ENCODE data around the gene ZNHIT2.
"Not testable (repeated sequence)": the region's sequence is repeated elsewhere in the genome, so short reads cannot be mapped to it uniquely, and the experiment has no call there.

ZNHIT2 gene

DNA sequence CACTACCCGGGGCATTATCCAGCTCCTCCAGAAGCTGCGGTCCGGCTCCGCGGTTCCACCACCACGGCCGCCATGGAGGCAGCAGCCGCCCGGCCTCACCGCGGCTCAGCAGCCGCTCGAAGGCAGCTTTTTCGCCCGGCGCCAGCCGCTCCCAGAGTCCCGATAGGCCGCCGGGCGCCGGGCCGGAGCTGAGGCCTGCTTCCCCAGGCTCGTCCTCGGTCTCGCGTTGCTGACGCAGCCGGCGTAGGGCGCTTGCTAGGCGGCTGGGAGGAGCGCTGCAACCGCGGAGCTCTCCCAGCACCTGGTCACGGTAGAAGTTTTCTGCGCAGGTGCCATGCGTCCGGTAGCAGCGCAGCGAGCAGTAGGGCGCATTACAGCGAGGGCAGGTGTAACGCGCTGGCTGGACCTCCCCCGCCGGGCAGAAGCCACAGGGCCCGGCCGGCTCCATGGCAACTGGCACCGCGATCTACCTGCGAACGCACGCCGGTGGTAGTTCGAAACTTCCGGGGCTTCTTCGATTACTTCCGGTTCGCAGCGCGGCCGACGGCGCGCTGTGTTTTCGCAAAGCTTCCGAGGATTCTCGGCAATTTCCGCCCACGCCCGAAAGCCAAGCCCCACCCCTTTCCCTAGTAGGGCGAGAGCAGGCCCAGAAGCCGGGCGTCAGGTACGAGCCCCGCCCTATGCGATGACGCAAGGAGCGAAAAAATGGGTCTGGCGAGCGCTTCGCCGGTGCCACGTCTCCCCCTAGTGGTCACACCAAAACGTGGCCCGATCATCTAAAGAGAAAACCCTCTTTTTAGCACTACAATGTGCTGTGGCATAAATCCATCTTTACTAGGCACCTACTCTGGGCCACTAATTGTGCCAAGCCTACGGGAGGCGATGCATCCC, at the start of gene ZNHIT2:
ZNHIT2 (minus strand) TSS at position 496 of the 891 bp plus-strand sequence; CDS start at position 448, 48 bp downstream.
- peak; percentile 98 for DNase-seq (ENCODE audit: low read depth, low spot score)

DNA sequence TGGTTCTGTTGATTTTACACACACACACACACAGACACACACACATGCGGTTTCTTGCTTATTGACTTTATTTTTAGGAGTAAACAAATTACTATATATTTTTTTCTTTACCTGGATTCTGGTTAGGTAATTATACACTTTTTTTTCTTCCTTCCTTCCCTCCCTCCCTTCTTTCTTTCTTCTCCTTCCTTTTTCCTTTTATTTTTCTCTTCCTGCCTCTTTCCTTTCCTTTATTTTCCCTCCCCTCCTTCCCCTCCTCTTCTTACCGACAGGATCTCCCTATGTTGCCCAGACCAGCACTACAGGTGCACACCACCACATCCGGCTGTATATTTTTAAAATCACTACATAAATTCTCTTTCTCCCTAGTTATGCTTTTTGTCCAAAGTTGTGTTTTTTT, 49.4 kb upstream of the ZNHIT2 start:
- DNase-seq (ENCODE audit: low read depth, low spot score), result no peak

DNA sequence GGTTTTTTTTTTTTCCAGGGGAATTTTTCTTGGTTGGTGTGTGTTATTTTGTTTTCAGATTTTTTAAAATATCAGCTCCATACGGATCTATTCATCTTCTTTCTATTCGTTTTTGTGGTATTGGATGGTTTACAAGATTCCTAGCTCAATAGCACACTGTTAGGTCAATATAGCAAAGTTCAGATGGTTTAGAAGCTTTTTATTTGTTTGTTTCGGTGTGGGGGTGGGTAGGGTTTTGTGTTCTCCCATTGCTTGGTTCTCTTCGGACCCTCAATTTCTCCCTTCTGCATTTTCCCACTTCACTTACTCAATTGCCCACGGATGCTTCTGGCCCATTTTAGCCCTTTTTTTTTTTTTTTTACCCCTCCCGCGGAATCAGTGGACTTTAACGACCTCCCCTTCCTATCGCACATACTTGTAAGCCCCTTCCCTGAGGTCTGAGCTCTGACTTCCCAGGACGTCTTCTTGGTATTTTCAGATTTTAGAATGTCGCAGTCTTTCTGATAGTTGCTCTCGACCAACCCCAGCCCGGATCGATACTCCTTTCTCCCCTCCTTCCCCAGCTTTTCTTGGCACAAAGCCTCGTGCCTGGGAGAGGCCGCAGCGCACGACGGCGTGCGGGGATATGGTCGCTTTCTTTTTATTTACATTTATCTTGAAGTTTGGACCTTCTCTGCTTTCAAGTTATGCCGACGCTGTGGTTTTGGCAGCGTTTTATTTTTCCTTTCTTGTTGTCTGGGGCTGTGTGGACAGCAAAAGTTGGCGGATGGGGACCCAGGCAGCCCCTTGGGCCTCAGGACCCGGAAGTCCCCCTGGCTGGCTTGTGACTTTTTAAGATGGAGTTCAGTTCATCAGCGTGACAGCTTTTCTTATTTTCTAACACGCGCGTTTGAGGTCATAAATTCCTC, 48.2 kb upstream of the ZNHIT2 start:
- no peak for DNase-seq (ENCODE audit: low read depth, low spot score)

DNA sequence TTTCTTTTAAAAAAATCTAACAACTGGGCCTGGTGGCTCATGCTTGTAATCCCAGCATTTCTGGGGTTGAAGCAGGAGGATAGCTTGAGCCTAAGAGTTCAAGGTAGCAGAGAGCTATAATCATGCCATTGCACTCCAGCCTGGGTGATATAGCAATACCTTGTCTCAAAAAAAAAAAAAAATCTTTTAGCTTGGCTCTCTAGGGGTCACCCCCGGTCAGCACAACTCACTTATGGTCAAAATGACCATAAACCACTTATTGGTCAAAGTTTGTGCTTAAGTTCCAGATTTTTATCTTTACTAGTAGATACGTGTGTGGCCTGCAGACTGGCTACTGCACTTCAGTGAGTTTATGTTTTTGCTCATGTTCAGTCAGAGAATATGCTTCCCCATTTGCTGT, 46.2 kb upstream of the ZNHIT2 start:
- DNase-seq (ENCODE audit: low read depth, low spot score), result no peak

DNA sequence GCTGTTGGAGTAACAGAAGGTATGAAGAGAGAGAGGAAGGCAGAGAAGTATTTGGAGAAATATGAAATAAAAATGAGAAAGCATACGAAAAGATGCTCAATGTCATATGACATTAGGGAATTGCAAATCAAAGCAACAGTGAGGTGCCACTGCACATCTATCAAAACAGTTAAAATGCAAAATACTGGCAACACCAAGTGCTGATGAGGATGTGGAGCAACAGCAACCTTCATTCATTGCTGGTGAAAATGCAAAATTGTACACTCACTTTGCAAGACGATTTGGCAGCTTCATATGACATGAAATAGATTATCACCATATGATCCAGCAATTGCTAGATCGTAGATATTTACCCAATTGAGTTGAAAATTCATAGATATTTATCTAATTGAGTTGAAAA, 43.1 kb upstream of the ZNHIT2 start:
- DNase-seq (ENCODE audit: low read depth, low spot score), result no peak

DNA sequence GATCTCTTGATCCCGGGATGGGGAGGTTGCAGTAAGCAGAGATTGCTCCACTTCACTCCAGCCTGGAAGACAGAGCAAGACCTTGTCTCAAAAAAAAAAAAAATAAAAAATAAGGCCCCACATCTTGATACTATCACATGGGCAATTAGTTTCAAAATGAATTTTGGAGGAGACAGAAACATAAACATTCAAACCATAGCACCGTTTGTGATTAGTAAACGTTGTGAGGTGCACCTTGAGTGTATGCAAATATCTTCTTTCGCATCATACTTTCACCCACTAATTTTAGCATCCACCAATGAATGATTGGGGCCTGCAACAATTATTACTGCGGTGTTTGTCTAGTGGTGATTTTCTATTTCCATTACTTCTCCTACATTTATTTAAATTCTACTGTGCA, 41.5 kb upstream of the ZNHIT2 start:
- DNase-seq (ENCODE audit: low read depth, low spot score), result no peak

DNA sequence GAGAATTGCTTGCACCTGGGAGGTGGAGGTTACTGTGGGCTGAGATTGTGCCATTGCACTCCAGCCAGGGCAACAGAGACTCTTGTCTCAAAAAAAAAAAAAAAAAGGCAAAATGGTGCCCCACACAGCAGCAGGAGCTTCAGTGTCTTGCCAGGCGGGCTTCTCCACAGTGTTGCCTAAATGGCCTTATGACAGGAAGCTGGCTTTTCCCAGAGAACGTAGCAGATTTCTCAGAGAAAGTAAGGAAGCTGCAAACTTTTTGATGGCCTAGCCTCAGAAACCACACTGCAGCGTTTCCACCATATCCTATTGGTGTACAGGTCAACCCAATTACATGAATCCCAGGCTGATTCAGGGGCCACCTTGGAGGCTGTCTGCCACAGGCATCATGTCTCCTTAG, 39.8 kb upstream of the ZNHIT2 start:
- no peak for DNase-seq (ENCODE audit: low read depth, low spot score)

DNA sequence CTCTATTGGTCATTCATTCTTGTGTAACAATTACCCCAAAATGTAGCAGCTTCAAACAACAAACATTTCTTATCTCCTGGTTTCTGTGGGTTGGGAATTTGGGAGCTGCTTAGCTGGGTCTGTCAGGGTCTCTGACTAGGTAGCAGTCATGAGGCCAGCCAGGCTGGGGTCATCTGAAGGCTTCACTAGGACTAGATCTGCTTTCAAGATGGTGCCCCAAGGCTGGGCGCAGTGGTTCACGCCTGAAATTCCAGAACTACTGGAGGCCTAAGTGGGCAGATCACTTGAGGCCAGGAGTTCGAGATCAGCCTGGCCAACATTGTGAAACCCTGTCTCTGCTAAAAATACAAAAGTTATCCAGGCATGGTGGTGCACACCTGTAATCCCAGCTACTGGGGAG, 39.4 kb upstream of the ZNHIT2 start:
- DNase-seq (ENCODE audit: low read depth, low spot score), result no peak

DNA sequence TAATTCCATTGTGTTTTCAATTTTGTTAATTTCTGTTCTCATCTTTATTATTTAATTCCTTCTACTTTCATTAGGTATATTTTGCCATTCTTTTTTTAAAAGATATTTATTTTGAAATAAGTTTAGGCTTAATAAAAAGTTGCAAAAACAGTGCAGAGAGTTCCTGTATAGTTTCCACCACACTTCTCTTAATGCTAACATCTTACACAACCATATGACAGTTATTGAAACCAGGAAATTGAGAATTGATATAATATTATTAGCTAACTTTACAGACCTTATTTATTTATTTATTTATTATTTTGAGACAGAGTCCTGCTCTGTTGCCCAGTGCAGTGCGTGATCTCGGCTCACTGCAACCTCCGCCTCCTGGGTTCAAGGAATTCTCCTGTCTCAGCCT, 38.8 kb upstream of the ZNHIT2 start:
- DNase-seq (ENCODE audit: low read depth, low spot score), result no peak

DNA sequence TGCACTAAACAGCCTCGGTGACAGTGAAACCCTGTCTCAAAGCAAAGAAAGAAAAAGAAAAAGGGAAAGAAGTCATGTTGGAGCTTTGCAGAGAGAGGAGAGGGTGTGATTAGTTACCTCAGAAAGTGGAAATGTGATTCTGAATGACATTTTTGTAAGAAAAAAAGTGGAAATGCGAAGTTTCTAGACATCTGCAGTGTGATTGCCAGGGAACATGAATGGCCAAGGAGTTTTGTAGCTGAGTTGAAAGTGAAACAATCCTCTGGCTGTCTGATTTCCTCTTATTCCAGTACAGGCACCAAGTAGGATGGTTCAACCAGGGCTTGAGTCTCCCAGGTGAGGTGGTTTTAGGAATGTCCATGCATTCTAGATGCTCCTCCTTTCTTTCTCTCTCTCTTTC, 34.6 kb upstream of the ZNHIT2 start:
- no peak for DNase-seq (ENCODE audit: low read depth, low spot score)

DNA sequence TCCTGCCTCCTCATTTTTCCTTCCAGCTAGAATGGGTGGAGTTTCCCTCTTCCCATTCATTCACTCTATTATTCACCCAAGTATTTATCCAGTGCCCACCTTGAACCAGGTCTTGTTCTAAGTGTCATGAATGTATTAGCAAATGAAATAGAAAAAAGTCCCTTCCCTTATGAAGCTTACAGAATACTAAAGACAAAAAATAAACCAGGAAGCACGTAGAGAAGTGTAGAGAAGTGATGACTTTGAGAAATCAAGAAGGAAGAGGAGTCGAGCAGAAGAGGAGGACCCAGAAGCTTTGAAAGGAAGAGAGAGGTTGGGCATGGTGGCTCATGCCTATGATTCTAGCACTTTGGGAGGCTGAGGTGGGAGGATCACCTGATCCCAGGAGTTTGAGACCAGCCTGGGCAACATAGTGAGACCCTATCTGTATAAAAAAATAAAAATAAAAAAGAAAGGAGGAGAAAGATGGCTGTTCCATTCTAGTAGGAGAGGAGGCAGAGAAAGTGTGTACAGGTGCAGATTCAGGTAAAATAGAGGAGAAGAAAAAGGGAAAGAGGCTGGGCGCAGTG, 33.9 kb upstream of the ZNHIT2 start:
- DNase-seq (ENCODE audit: low read depth, low spot score), result no peak

DNA sequence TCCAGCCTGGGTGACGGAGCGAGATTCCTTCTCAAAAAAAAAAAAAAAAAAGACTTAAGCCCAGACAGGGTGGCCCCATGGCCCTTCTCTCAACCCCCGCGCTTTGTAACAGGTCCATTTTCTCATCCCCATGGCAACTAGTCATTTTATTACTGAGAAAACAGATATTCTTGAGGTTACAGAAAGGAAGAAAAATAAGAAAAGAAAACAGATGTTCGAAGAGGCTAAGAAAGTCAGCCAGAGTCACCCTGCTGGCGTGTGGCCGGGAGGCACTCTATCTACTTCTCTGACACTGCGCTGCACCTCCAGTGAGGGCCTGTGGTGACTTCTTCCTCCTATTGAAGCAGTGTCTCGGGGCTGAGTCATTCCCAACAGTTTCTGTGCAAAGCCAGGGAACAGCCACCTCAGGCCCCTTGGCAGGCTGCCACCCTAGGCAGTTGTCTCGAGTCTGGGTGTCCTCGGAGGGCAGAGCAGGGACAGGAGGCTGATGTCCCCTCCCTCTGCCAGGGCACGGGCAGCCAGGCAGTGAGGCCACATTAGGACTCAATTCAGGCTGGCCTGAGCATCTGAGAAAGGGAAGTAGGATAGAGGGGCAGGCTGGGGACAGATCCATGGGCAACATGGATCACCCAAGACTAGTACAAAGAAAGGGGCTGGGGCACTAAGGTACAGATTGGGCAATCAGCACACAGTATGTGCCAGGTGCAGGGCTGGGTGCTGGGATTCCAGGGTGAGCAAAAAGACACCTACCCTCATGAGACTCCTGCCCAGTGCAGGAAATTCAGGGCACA, 33.2 kb upstream of the ZNHIT2 start:
- peak; percentile 67 for DNase-seq (ENCODE audit: low read depth, low spot score)

DNA sequence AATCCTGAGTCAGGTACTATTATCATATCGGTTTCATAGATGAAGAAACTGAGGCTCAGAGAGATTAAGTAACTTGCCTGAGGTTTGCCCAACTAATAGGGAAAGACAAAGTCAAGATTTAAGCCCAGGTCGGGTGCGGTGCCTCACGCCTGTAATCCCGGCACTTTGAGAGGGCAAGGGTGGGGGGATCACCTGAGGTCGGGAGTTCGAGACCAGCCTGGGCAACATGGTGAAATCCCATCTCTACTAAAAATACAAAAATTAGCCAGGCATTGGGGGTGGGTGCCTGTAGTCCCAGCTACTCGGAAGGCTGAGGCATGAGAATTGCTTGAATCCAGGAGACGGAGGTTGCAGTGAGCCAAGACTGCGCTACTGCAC, 32.6 kb upstream of the ZNHIT2 start:
- DNase-seq (ENCODE audit: low read depth, low spot score), result not testable (repeated sequence)

DNA sequence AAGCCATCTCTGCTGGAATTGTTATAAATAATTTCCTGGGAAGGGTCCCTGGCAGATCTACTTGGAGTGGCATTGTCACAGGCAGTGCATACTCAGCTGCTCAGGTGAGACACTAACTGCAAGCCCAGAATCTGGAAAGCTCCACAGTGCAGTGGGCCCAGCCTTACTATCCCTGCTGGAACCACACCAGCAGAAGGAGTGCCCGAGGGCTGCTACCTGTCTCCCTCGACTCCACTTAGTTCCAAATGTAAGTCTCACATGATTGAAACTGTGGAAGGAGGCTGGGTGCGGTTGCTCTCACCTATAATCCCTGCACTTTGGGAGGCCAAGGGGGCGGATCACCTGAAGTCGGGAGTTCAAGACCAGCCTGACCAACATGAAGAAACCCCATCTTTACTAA, 31.2 kb upstream of the ZNHIT2 start:
- DNase-seq (ENCODE audit: low read depth, low spot score), result no peak

DNA sequence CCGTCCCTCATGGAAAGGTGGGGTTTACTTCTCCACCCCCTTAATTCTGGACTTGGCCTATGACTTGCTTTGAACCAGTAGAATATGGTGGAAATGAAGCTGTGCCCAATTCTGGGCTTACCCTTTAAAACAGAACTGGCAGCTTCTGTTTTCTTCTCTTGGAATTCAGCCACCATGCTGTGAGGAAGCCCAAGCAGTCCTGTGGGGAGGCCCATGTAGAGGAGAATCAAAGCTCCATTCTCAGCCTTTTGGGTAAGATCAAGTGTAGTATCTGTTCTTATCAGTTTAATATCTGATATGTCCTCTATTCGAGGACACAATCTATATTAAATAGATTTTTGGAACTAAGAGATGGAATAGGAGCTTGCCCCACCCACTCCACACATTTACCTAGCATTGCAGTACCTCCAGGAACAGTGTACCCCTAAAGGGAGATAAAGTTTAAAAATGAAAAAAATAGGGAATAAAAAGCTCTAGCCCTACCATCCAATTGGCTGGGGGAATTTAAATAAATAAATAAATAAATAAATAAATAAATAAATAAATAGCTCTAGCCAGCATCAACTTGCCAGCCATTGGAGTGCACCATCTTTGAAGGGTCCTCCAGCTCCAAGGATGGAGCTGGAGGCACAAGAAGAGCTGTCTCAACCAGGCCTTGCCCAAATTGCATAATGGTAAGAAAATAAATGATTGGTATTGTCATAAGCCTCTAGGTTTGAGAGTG, 30.0 kb upstream of the ZNHIT2 start:
- DNase-seq (ENCODE audit: low read depth, low spot score), result no peak

DNA sequence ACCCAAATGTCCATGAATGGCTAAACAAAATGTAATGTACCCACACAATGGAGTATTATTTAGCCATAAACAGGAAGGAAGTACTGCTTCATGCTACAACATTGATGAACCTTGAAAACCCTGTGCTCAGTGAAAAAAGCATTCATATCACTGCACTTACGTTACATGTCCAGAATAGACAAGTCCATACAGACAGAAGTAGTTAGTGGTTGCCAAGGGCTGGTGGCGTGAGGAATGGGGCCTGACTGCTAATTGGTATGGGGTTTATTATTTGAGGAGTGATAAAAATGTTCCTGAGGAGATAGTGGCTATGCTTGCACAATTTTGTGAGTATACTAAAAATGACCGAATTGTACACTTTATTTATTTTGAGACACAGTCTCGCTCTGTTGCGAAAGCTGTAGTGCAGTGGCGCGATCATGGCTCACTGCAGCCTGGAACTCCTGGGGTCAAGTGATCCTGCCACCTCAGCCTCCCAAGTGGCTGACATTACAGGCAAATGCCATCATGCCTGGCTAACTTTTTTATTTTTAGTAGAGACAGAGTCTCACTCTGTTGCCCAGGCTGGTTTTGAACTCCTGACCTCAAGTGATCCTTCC, 24.5 kb upstream of the ZNHIT2 start:
- no peak for DNase-seq (ENCODE audit: low read depth, low spot score)

DNA sequence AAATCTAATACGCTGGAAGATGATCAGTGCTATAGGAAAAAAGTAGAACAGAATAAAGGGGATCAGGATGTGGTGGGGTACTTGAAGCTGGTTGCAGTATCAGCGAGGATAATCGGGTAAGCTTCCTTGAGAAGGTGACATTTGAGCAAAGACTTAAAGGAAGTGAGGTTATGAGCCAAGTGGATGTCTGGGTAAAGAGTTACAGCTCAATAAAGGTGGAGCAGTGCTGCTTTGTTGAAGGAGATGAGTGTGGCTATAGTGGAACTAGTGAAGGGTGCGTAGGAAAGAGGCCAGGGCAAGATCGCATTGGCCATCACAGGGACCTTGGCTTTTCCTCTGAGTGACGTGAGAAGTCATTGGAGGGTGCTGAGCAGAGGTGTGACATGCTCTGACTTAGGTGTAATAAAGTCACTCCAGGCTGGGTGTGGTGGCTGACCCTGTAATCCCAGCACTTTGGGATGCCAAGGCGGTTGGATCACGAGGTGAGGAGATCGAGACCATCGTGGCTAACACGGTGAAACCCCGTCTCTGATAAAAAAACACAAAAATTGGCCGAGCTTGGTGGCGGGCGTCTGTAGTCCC, 19.1 kb upstream of the ZNHIT2 start:
- no peak for DNase-seq (ENCODE audit: low read depth, low spot score)

DNA sequence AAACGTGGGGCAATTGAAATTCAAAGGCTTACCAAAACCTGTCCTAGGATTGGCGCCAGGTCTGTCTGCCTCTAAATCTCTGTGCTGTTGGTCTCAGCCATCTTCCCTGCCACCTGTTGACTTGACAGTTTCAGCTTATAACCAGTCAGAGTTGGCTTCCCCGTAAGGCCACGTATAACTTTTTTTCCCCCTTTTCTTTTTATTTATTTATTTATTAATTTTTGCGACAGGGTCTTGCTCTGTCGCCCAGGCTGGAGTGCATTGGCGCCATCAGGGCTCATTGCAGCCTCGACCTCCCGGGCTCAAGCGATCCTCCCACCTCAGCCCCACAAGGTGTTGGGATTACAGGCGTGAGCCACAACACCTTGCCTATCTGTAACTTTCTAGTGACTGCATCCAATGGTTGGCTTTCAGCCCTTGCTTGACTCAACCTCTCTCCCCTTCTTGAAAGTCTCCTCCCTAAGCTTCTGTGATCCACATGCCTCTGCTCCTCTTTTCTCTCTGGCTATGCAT, 18.2 kb upstream of the ZNHIT2 start:
- DNase-seq (ENCODE audit: low read depth, low spot score), result no peak

DNA sequence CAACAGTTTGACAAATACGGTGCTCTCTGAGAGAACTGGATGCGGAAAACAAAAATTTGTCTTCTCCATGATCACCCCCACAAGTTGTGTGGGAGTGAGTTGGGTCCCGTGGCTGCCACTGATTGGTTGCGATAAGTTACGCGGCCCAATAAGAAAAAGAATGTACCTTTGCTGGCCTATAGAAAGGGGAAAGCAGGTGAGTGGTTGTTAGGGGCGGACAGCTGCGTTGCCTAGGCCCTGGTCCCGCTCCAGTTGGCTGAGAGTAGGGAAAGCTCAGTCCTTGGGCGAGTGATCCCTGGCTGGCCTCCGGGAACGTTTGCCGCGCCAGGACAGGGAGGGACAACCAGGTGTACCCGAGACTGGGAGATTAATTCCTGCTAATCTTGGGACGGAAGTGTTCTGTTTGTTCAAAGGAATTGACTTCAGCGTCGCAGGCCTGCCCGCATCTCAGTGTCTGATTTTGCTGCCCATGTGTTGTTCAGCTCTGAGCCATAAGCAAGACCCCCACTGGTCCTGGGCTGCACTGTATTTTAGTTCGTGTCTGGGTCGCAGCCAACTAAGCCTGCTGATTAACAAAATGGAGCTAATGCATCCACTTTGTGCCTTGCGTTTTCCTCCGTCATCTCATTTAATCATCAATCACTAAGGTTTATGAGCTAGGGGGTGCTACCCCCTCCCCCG, 17.6 kb upstream of the ZNHIT2 start:
- DNase-seq (ENCODE audit: low read depth, low spot score), result peak; percentile 81

All from smooth muscle cell of the brain vasculature (primary cell).